Measurements from ENCODE around the gene MORF4L1. TPM values are rescaled to one million over a fixed set of nuclear protein-coding genes. Genes with fewer than 3 reads are reported as not detected.

MORF4L1 gene
- total RNA-seq, 4 donors from 2014 or later = 302 to 390 (median 316) TPM

DNA sequence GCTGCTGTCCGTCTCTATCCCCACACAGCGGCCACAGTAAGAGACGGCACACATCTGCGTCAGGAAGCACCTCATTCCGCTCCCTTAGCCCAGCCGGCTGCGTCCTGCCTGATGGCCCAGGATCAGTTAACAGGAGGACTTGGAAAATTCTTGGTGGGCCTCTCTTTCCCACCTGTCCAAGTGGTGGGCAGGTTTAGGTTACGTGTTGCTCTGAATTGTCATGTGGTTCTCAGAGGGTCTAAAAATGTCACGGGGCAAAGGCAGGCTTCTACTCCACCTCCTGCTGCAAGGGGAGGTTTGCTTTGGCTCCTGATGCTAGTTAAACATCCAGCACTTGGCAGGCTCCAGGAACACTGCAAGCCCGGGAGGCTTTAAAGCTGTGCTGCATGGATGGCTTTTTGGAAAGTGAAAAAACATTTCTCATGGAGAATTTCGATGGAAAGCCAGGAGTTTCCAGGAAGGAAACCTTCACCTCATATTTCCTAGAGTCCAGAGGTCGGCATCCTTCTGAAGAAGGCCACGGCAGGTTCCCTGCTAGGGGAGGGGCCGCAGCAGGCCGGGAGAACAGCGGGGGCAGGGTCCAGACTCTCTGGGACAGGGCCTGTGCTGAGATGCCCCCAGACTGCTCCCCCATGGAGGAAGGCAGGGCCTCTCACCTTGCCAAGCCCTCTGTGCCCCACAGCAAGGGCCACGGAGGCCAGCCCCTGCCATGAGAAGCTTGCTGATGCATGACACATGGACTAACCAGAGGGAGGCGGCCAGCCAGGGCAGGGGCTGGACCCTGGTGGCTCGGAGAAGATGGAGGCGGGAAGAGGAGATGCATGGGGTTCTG is 61.3 kb downstream of the MORF4L1 start:
- ATAC-seq (ENCODE audit: low FRiP score) (no peak), DNase-seq (ENCODE audit: low spot score) (no peak)
- no peak for TF ChIP-seq CTCF (IDR thresholded peaks at IDR 0.05)

DNA sequence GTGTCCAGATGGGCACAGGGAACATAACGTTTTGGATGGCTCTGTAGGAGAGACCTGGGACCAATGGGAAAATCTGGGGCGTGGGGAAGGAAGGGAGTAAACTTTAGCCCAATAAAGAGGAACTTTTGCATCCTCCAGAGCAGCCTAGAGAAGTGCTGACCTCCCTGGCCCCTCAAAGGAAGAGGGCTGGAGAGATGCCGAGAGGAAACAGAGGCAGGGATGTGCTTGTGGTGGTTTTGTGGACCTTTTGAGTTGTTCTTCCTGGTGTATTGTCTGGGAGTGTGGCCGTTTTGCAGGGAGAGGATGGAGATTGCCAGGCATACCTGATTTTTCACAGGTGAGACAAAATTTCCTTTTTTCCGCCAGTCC is 61.9 kb downstream of the MORF4L1 start:
- DNase-seq (ENCODE audit: low spot score) (no peak), ATAC-seq (ENCODE audit: low FRiP score) (no peak)
- TF ChIP-seq CTCF (IDR thresholded peaks at IDR 0.05) = no peak

DNA sequence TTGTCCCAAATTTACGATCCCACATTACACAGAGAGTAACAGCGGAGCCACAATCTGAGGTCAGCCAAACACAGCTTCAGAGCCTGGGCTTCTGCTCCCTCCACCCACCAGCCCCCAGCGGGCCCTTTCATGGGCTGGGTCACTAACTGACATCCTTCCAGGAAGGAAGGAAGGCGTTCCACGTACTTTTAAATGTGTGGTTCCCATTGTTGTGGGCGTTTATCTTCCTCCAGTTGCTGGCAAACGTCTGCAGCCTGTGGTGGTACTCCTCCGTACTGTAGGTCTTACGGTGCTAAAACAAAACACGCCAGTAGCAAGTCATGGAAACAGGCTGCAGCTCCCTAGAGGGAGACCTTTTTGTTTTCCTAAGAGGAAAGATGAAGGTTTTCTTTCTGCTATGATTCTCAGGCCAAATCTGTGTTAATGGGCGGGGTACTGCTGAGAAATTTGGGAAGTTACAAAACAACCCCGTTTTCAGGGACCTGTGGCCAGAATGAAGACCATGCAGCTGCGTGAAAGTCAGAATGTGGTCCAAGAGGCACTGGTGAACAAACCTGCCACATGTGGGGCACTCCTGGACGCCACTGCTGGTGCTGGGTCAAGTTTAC is 64.5 kb downstream of the MORF4L1 start:
- DNase-seq (ENCODE audit: low spot score) (no peak), ATAC-seq (ENCODE audit: low FRiP score) (no peak)
- no peak for TF ChIP-seq CTCF (IDR thresholded peaks at IDR 0.05)

DNA sequence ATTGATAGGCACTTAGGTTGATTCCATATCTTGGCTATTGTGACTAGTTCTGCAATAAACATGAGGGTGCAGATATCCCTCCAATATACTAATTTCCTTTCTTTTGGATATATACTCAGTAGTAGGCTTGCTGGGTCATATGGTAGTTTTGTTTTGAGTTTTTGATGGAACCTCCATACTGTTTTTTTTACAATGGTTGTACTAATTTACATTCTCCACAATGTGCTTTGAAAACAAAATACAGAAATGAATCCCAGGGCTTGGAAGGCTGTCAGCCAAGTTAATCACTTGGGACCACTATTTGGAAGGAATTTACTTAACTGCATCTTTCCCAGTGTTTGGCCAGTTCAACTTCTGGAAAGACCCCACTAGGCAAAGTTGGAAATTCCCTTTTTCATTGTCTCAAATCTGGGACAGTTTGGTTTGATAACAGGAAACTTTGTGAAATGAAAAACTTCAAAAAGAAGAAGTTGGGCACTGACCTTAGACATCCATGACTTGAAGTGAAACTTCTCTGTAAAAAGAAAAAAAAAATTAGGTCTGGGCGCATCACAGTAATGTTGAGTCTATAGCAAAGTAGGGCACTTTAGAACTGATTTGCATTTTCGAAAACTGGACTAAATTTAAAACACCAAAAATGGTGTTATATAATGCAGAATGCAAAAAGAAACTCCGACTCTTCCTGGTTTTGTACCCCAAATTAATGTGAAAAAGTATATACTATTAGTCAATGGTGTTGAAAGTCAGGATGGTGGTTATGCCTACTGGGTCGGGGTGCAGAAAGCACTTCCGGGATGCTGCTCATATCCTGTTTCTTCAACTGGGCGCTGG is 66.2 kb downstream of the MORF4L1 start:
- TF ChIP-seq CTCF (IDR thresholded peaks at IDR 0.05) = no peak
- no peak for DNase-seq (ENCODE audit: low spot score)
- ATAC-seq (ENCODE audit: low FRiP score) = no peak

DNA sequence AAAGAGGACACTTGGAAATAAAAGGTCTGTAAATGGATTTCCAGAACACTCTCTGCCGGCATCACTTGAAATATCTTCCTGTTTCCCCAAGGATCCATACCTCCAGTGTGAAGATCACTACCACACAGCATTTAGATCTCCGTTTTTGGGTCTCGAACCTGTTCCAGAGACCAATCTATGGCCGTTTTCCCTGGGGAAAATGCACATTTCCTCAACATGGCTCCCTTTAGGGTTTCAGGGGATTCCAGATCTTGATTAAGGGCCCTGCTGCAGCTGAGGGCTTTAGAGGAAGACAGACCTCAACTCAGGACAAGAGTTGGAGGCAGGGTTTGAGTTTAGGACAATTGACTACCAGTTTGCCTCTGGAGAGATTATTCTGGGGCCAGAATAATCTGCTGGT is 70.1 kb downstream of the MORF4L1 start:
- TF ChIP-seq CTCF (IDR thresholded peaks at IDR 0.05) = no peak
- no peak for ATAC-seq (ENCODE audit: low FRiP score)
- DNase-seq (ENCODE audit: low spot score) = no peak

DNA sequence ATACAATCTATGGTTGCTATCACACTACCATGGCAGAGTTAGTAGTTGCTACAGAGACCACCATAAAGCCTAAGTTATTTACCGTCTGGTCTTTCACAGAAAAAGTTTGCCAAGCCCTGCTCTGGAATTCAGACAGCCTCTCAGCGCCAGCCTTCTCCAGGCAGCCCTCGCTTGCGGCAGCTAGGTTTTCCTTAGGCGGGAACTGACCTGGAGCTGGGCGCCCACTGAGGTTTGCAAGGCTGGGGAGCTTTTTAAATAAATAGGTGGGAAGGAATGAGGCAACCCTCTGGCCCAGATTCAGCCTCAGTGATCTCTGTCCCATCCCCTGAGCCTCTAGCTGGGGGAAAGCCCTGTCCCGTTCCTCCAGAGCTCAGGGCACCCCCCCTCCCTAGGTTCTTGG is 71.0 kb downstream of the MORF4L1 start:
- no peak for TF ChIP-seq CTCF (IDR thresholded peaks at IDR 0.05)
- ATAC-seq (ENCODE audit: low FRiP score) (peak; percentile 28), DNase-seq (ENCODE audit: low spot score) (no peak)

Measured in omental fat pad (tissue), 4 donors.